Right ventricle myocardium inferior (tissue), 1 donor: ENCODE measurements around the gene FMC1. TPM values are rescaled to one million over a fixed set of nuclear protein-coding genes. Genes with fewer than 3 reads are reported as not detected.

Experiments
- ATAC-seq: fragments of 200-7000 bp; cut with Tn5 transposase; one replicate; pipeline ENCODE4 v1.9.1; 2020; ENCODE audit warnings: mild to moderate bottlenecking, moderate library complexity
- DNase-seq: peaks from one replicate; pipeline ENCODE4 v3.0.0; 2021; ENCODE audit errors: missing footprints
- intact Hi-C: fragments of 100-400 bp; cut with DNase I; formaldehyde crosslinking; loops from one replicate; pipeline ENCODE4 v1.11.0; 2022
- total RNA-seq: library from RNA; stranded (reverse); fragmentation: NEBNext Ultra II Directional; extraction: Animal tissue kit (Norgen Biotek cat#: 25700); gene quantifications from one replicate; pipeline ENCODE4 v1.2.1, GENCODE V29; 2021
- donor health status: DM: no; HTN: yes; CAD: no; lungs with severe emphysema.

Gene FMC1
- total RNA-seq, 1 donor from 2014 or later = 41.8 TPM

- no peak for ATAC-seq
- intact Hi-C loops = no loop called here
Observed at GRCh38 chr7:139365336-139365735, 24.2 kb downstream of the FMC1 start.

GRCh38 chr7:139366400-139366799 is 25.3 kb downstream of the FMC1 start:
- DNase-seq = no peak
- ATAC-seq = no peak
- intact Hi-C loops = no loop called here

More at GRCh38 chr7:139365336-139365735, 24.2 kb downstream of the FMC1 start:
- DNase-seq = no peak

GRCh38 chr7:139367438-139368155 is 26.5 kb downstream of the FMC1 start:
- ATAC-seq (no peak), DNase-seq (no peak)
- intact Hi-C loops = no loop called here

- DNase-seq (no peak), ATAC-seq (no peak)
- intact Hi-C loops = no loop called here
Observed at GRCh38 chr7:139370301-139370942, 29.3 kb downstream of the FMC1 start.

GRCh38 chr7:139370943-139371313 is 29.8 kb downstream of the FMC1 start:
- DNase-seq (no peak), ATAC-seq (no peak)
- intact Hi-C loops = no loop called here

- no peak for DNase-seq
- intact Hi-C loops = no loop called here
- no peak for ATAC-seq
Observed at GRCh38 chr7:139374246-139374645, 33.1 kb downstream of the FMC1 start.

GRCh38 chr7:139382439-139382838 is 41.3 kb downstream of the FMC1 start:
- no peak for ATAC-seq
- DNase-seq = no peak
- intact Hi-C loops = no loop called here

GRCh38 chr7:139384611-139385010 is 43.5 kb downstream of the FMC1 start:
- no peak for DNase-seq
- no peak for ATAC-seq
- intact Hi-C loops = no loop called here

- intact Hi-C loops = no loop called here
- DNase-seq (no peak), ATAC-seq (no peak)
Observed at GRCh38 chr7:139387594-139387993, 46.5 kb downstream of the FMC1 start.

GRCh38 chr7:139389091-139389490 is 48.0 kb downstream of the FMC1 start:
- DNase-seq (no peak), ATAC-seq (no peak)
- intact Hi-C loops = no loop called here

GRCh38 chr7:139389774-139390173 is 48.6 kb downstream of the FMC1 start:
- intact Hi-C loops = no loop called here
- no peak for ATAC-seq

GRCh38 chr7:139393621-139394211 is 52.6 kb downstream of the FMC1 start:
- DNase-seq (no peak), ATAC-seq (no peak)
- intact Hi-C loops = no loop called here

More at GRCh38 chr7:139389774-139390173, 48.6 kb downstream of the FMC1 start:
- DNase-seq = no peak

- intact Hi-C loops = no loop called here
- DNase-seq = no peak
- no peak for ATAC-seq
Observed at GRCh38 chr7:139394540-139394939, 53.4 kb downstream of the FMC1 start.

Other genes starting within 250 kb of the FMC1 start
- gene ZC3HAV1, start 231.6 kb upstream of the FMC1 start, total RNA-seq = 8.0 TPM
- 13.0 TPM for gene UBN2, start 110.1 kb upstream of the FMC1 start, total RNA-seq
- 44.9 TPM for gene LUC7L2, start 18.6 kb downstream of the FMC1 start, total RNA-seq
- gene KLRG2, start 142.3 kb downstream of the FMC1 start, total RNA-seq = not detected
- not detected for gene CLEC2L, start 182.3 kb downstream of the FMC1 start, total RNA-seq